ENCODE measurements around the gene MRPL41.
"Not testable (repeated sequence)": the region's sequence is repeated elsewhere in the genome, so short reads cannot be mapped to it uniquely, and the experiment has no call there.

MRPL41 gene

DNA sequence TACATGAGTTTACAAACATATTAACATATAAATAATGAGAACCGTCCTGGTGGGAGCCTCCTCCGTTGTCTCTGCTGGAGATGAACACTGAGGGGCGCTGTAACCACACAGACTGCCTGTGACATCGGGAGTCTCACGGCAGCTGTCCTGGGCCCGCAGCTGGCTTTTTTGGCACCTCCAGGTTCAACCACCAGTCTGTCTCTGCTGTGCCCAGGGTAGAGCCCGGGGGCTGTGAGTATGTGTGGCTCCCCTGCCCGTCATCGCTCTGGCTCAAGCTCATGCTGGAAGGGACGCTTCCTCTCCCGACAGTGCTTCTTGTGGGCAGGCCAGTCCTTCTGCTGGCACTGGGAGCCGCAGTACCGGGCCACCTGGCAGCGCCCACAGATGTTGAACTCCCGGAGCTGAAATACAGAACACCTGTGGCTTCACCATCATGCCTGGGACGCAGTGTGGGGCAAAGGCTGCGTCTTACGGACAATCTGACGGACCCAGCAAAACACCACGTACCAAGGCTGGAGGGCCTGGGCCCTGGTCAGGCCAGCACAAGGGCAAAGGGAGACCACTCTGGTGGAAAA lies 30.7 kb downstream of the MRPL41 start:
- DNase-seq (ENCODE audit: low read depth, low spot score), result no peak

DNA sequence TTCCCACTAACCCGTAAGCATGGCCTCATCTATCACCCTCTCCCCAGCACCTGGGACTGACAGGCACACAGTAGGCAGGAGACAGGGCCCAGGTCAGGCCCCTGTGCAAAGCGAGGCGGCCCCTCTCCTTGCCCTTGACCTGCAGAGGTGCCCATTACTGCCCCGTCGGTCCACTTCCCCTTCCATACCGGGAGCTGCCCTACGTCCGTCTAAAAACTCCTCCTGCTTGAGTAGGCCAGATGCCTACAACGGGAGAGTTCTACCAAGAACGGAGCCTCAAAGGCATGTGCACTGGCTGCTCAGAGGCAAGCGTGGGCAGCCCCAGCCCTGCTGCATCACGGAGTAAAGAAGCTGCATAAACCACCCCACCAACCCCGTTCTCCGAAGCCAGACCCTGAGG lies 31.7 kb downstream of the MRPL41 start:
- no peak for DNase-seq (ENCODE audit: low read depth, low spot score)

DNA sequence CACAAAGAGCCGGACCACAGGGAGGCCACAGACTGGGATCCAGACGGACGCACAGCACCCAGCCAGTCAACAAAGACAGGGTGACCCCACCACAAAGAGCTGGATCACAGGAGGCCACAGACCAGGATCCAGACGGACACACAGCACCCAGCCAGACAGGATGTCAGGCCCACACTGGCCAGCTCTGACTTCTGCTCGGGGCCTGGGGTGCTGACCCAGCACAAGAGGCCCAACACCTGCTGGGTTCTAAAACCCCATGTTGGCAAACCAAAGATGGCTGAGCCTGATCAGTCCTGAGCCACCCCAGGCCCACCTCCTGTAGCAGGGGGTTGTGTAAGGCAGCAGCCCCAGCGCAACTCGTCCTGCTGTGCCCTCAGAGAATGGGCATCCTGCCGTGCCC lies 32.3 kb downstream of the MRPL41 start:
- no peak for DNase-seq (ENCODE audit: low read depth, low spot score)

DNA sequence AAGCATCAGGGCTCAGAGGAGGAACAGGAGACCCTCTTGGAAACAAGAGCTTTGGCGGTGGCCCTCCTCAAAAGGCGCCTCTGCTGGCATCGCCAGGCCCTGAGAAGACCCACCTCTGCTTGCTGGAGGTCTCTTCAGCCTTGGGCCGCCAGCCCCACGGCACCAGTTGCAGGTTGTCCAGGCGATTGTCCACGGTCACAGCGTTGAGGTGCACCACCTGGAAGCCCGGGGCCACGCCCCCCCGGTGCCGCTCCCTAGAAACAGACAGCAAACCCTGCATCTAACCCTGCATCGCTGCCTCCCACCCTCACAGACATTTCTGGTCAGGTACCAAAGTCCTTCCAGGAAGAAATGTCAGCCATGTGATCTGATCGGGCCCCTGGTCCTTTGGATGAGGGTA lies 35.2 kb downstream of the MRPL41 start:
- DNase-seq (ENCODE audit: low read depth, low spot score), result no peak

DNA sequence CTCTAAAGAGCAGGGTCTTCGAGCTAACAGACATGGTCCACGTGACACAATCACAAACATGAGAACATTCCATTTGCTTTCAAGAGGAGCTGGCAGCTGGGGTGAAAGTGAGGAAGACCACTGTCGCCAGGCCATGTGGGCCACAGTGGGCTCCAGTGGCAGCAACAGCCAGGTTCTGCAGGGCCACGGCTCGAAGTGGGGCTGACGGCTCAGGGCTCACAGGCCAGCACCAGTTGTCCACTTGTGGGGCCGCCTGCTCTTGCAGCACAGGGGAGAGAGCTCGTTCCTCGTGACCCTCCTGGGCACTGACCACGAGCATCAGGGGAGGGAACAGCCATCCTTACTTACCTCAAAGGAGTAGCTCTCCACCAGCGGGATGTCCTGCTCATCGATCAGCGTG lies 36.6 kb downstream of the MRPL41 start:
- DNase-seq (ENCODE audit: low read depth, low spot score), result no peak

DNA sequence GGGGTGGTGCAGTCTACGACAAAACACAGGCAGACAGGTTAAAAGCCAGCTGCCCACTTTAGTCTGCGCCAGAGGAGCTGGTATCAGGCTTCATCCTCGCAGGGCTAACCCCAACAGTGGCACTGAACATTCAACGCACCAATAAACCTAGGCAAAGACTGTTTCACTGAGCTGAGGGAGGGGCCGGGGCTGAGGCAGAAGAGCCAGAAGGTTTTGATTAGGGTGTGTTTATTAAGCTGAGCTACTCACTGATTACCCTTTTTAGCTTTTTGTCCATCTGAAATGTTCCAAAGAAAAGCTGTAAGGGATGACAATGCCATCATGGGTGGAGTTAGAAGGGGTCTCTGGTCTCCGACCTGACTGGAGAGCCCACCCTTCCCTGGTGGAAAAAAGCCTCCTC lies 37.2 kb downstream of the MRPL41 start:
- no peak for DNase-seq (ENCODE audit: low read depth, low spot score)

DNA sequence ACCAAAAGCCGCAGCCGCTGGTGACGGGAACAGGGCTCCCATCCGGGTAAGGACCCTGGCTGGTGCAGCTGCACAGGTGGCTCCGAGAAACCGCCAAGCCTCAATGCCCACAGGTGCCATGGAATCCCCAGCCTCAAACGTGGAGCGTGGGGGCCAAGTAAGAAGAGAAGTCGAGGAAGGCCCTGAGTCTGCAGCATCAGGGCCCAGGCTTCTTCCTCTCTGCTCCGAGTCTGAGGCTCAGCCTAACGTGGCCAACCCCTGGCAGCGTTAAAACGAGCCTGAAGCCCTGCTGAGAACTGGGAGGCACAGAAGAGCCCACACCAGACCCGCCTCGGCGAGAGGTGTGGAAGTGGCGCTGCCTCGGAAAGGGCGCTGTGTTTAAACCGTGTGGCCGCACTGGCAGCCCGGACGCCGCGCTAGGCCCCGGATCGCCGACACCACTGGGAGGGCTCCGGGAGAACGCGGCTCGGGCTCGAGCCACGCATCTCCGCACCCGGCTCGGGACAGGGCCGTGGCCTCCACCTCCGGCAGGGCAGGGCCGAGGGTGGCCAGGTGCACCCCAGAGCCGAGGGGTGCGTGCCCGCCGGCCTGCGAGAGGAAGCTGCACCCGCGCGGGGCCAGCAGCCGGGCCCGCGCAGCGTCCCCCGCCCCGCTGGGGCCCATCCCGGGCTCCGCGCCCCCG lies 37.9 kb downstream of the MRPL41 start:
- no peak for DNase-seq (ENCODE audit: low read depth, low spot score)

DNA sequence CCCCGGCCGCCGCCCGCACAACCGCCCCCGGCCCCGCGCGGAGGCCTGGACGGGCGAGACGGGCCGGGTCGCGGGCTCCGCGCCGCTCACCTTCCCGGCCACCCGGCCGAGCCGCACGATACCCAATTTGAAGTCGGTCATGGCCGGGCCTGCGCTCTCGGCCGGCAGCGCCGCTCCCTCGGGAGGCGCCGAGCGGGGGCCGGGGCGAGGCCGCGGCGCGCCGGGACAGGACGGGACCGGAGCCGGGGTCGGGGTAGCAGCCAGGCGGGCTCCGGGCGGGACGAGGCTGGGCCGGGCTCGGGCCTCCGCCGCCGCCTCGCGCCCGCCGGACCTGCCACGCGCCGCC lies 38.4 kb downstream of the MRPL41 start:
- no peak for DNase-seq (ENCODE audit: low read depth, low spot score)

DNA sequence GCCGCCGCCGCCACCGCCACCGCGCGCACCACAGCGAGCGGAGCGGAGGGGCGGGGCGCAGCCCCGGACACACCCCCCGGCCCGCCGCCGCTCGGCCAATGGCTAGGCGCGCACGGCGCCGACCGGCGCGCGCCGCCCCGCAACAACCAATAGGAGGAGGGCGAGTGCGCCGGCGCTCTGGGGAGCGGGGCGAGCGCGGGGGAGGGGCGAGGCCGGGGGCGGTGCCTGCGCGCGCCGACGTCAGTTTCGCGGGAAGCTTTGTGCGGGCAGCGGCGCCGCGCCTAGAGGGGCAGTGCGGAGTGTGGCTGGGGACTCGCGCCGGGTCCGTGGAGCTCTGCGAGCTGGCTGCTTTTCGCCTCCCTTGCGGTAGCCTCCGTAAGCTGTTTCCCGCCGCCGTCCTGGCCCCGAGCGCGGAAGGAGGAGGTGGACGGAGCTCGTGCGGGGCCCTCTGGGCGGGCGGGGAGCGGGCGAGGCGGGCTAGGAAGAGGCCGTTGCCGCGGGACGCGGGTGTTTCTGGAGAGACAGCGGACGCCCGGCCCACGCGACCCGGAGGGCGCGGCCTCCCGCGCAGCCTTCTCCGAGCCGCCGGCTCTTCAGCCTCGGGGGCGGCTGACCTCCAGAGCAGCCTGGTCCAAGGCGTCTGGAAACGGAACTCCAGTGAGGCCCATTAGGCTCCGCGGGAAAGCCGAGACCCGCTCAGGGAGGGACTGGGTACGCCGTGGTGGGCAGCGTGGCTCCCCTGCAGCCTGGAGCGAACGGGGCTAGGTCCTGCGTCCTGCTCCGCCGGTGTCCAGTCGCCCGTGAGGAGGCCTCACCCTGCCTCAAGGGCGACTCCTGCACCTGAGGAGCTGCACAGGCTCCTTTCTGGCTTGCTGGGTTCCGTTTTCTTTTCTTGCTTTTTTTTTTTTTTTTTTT lies 39.0 kb downstream of the MRPL41 start, which contains the start of gene ZMYND19:
Gene ZMYND19 (minus strand): TSS at position 44 of the 915 bp plus-strand sequence. CDS start 249 bp downstream, outside the sequence.
- peak; percentile 82 for DNase-seq (ENCODE audit: low read depth, low spot score)

DNA sequence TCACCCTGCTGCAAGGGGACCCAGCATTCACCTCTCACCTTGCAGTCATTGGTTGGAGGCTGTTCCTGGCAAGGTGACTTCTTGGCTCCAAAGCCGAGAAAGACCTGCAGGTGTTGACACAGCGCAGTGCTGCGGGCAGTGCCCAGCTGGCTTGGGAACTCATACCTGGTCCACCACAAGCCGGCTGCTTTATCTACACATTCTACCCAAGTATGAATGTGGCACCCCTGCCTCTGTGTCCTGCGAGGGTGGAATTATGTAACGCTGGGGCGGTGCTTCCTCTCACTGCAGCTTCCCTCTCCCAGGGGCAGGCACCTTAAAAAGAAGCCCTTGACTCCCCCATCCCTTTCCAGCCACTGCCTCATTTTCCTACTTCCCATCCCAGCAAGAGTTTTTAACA lies 41.1 kb downstream of the MRPL41 start:
- no peak for DNase-seq (ENCODE audit: low read depth, low spot score)

DNA sequence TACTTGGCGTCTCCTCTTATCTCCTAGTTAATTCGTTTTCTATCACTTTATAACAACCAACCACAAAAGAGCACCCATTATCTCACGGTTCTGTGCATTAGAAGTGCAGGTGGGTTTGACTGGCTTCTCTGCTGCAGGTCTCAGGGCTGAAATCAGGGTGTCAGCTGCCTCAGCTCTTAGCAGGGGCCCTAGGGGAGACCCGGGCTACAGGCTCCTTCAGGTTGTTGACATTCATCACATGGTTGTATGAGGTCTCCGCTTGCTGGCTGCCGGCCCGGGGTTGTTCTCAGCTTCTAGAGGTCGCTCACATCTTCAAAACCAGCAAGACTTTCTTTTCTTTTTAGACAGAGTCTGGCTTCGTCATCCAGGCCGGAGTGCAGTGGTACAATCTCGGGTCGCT lies 41.5 kb downstream of the MRPL41 start:
- DNase-seq (ENCODE audit: low read depth, low spot score), result no peak

DNA sequence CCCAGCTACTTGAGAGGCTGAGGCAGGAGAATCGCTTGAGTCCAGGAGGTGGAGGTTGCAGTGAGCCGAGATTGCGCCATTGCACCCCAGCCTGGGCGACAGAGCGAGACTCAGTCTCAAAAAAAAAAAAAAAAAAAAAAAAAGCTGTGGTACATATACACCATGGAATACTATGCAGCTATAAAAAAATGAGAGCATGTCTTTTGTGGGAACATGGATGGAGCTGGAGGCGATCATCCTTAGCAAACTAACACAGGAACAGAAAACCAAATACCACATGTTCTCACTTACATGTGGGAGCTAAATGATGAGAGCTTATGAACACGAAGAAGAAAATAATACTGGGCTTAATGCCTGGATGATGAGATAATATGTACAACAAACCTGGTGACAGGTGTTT lies 44.9 kb downstream of the MRPL41 start:
- not testable (repeated sequence) for DNase-seq (ENCODE audit: low read depth, low spot score)

DNA sequence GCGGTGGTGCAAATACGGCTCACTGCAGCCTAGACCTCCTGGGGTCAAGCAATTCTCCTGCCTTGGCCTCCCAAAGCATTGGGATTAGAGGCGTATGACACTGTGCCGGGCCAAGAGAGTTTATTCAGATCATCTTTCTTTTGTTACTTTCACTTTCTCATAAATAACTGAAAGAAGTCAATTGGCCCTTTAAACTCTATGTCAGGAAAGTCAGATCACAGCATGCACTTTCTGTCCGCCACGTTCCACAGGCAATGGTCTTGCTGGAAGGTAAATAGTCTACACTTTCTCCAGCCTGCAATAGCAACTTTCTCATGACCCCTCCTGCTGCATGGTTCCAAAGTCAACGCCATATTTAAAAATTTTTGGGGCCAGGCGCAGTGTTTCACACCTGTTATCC lies 47.3 kb downstream of the MRPL41 start:
- DNase-seq (ENCODE audit: low read depth, low spot score), result no peak
